Uterus (tissue), 4 donors: ENCODE measurements around the gene COQ8B. TPM values are rescaled to one million over a fixed set of nuclear protein-coding genes. Genes with fewer than 3 reads are reported as not detected.

ENCODE experiments used
- DNase-seq, 2 donors: peaks; one replicate each; pipeline ENCODE4 v3.0.0-alpha.2; 2019 to 2020
- H3K27ac ChIP-seq, 2 donors: fragments of 200-600 bp; sonication (generic); 1 replicate in 1 of 2; 2 replicates in 1 of 2; pipeline ENCODE4 v1.5.1; 2016 to 2018
- H3K27me3 ChIP-seq, 2 donors: fragments of 200-600 bp; sonication (generic); one replicate each; pipeline ENCODE4 v1.5.1; 2018 to 2019; ENCODE audit warnings: control low read depth in 1 of 2
- H3K36me3 ChIP-seq, 2 donors: fragments of 200-600 bp; sonication (generic); one replicate each; pipeline ENCODE4 v1.5.1; 2019; ENCODE audit warnings: control low read depth in 1 of 2
- H3K4me1 ChIP-seq, 2 donors: fragments of 200-600 bp; sonication (generic); one replicate each; pipeline ENCODE4 v1.5.1; 2018 to 2019; ENCODE audit warnings: control low read depth in 1 of 2
- H3K4me3 ChIP-seq, 2 donors: fragments of 200-600 bp; sonication (generic); 1 replicate in 1 of 2; 2 replicates in 1 of 2; pipeline ENCODE4 v1.5.1; 2018 to 2019; ENCODE audit warnings: mild to moderate bottlenecking in 1 of 2
- H3K9me3 ChIP-seq, 2 donors: fragments of 200-600 bp; sonication (generic); one replicate each; pipeline ENCODE4 v1.5.1; 2019; ENCODE audit warnings: control low read depth in 1 of 2
- CTCF ChIP-seq, 4 experiments: fragments of 200-600 bp in 2 of 4; fragments of 450-650 bp in 2 of 4; sonication (generic) in 2 of 4; IDR thresholded peaks; one replicate each; pipeline ENCODE4 v1.5.1; 2016 to 2019; ENCODE audit warnings: antibody characterized with exemption in 4 of 4, mild to moderate bottlenecking in 2 of 4, moderate library complexity in 1 of 4
- POLR2A ChIP-seq, 2 donors: fragments of 450-650 bp; IDR thresholded peaks; one replicate each; pipeline ENCODE4 v1.6.1; 2016; ENCODE audit warnings: antibody characterized with exemption in 2 of 2, mild to moderate bottlenecking in 1 of 2, moderate library complexity in 1 of 2
- intact Hi-C: fragments of 100-400 bp; cut with DNase I; formaldehyde crosslinking; loops from one replicate; pipeline ENCODE4 v1.15.1; 2023; ENCODE audit warnings: low total_unique reads
- total RNA-seq, 4 donors: library from RNA; depleted of rRNA in 3 of 4; stranded (reverse); fragments of >200 nt in 3 of 4; gene quantifications; one replicate each; pipeline versions ENCODE4 v1.1.0 to v1.2.4, GENCODE V29; 2014 to 2023
- donor health status: DM: yes; HTN: yes; CAD: no.

The COQ8B gene
- total RNA-seq, 4 donors from 2014 or later, result 9.7 to 51.8 (median 35.6) TPM

DNA sequence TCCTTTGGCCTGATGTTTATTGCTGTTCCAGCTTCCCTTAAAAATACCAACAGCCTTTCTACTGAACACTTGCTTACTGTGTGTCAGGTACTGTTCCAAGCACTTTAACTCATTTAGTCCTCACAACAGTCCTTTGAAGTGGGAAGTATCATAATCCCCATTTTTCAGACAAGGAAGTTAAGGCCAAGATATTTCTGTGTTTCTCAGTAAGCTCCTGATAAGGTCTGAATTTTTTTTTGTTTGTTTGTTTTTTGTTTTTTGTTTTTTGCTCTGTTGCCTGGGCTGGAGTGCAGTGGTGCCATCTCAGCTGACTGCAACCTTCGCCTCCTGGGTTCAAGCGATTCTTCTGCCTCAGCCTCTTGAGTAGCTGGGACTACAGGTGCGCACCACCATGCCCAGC lies 41.8 kb upstream of the COQ8B start:
- TF ChIP-seq CTCF (IDR thresholded peaks at IDR 0.05), result no peak
- Histone ChIP-seq H3K27ac (no peak overlapping the region), H3K27me3 (no peaks in the 10 kb centered on the region), H3K4me3 (no peak overlapping the region), H3K4me1 (peaks cover 0 to 3% of the 10 kb centered on the region in 2 donors), H3K36me3 (no peaks in the 10 kb centered on the region), H3K9me3 (no peaks in the 10 kb centered on the region)
- intact Hi-C loops, result no loop called here
- no peak for DNase-seq

DNA sequence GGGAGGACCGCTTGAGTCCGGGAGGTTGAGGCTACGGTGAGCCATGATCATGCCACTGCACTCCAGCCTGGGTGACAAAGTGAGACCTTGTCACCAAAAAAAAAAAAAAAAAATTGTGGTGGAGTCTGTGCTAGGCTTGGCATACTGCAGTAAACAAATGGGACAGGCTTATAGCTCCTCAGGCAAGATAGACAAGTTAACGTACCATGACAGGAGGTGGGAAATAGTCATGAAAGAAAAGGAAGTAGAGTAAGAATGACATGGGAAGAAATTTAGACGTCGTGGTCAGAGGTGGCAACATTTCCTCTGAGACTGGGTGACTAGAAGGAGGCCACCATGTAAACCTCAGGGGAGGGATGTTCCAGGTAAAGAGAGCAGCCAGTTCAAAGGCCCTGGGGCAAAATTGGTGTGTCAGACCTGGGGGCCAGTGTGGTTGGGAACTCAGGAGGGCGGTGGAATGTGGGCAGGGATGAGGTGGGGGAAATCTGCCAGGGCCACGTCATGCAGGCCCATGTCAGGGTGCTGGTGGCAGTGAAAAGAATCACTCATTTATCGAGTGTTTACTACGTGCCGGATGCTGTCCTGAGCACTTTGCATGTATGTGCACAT lies 39.9 kb upstream of the COQ8B start:
- intact Hi-C loops, result no loop called here
- no peaks in the 10 kb centered on the region for H3K9me3 ChIP-seq
- peaks cover 0 to 3% of the 10 kb centered on the region in 2 donors for H3K4me1 ChIP-seq
- DNase-seq, result no peak
- TF ChIP-seq POLR2A (IDR thresholded peaks at IDR 0.05) (no peak), CTCF (IDR thresholded peaks at IDR 0.05) (no peak)
- H3K27ac ChIP-seq, result no peak overlapping the region
- H3K4me3 ChIP-seq, result no peak overlapping the region
- H3K27me3 ChIP-seq, result no peaks in the 10 kb centered on the region
- H3K36me3 ChIP-seq, result no peaks in the 10 kb centered on the region

GRCh38 chr19:40755791-40756190 lies 39.1 kb upstream of the COQ8B start:
- Histone ChIP-seq H3K4me1 (peaks cover 0 to 3% of the 10 kb centered on the region in 2 donors), H3K27me3 (no peaks in the 10 kb centered on the region), H3K36me3 (no peaks in the 10 kb centered on the region), H3K27ac (no peak overlapping the region), H3K9me3 (no peaks in the 10 kb centered on the region), H3K4me3 (no peak overlapping the region)
- intact Hi-C loops, result no loop called here
- no peak for DNase-seq
- no peak for TF ChIP-seq POLR2A (IDR thresholded peaks at IDR 0.05)
- TF ChIP-seq CTCF (IDR thresholded peaks at IDR 0.05), result no peak

DNA sequence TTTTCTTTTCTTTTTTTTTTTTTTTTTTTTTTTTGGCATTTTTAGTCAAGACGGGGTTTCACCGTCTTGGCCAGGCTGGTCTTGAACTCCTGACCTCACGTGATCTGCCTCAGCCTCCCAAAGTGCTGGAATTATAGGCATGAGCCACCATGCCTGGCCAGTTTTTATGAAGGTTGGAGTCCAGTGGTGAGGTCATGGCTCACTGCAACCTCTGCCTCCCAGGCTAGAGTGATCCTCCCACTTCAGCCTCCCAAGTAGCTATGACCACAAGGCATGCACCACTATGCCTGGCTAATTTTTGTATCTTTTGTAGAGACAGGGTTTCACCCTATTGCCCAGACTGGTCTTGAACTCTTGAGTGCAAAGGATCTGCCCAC lies 38.5 kb upstream of the COQ8B start:
- Histone ChIP-seq H3K4me1 (peaks cover 0 to 3% of the 10 kb centered on the region in 2 donors), H3K9me3 (no peaks in the 10 kb centered on the region), H3K4me3 (no peak overlapping the region), H3K27me3 (no peaks in the 10 kb centered on the region), H3K27ac (no peak overlapping the region), H3K36me3 (no peaks in the 10 kb centered on the region)
- intact Hi-C loops, result no loop called here
- no peak for TF ChIP-seq POLR2A (IDR thresholded peaks at IDR 0.05)
- no peak for TF ChIP-seq CTCF (IDR thresholded peaks at IDR 0.05)
- no peak for DNase-seq

DNA sequence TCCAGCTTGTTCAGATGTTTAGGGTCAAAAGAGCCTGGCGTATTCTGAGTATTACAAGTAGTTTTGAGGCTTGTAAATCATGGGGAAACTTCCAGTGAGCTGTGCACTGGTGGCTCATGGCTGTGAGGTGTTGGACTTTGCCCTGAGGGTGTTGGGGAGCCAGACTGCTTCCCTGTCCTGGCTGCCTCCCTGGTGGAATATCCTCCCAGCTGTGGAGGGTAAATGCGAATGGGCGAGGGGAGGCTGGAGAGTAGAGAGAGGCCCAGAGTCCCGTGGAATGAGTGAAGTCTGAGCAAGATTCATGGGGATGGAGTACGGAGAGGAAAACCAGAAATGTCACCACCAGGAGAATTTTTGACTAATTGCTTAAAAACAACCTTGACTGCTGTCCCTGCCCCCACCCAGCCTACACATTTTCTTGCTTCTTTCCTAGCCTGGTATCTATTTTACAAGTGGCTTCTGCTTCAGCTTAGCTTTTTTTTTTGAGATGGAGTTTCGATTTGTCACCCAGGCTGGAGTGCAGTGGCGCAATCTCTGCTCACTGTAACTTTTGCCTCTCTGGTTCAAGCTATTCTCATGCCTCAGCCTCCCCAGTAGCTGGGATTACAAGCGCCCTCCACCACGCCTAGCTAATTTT lies 38.0 kb upstream of the COQ8B start:
- Histone ChIP-seq H3K27me3 (no peaks in the 10 kb centered on the region), H3K4me3 (no peak overlapping the region), H3K27ac (no peak overlapping the region), H3K4me1 (peaks cover 0 to 3% of the 10 kb centered on the region in 2 donors), H3K36me3 (no peaks in the 10 kb centered on the region), H3K9me3 (no peaks in the 10 kb centered on the region)
- DNase-seq, result no peak
- intact Hi-C loops, result no loop called here
- no peak for TF ChIP-seq POLR2A (IDR thresholded peaks at IDR 0.05)
- TF ChIP-seq CTCF (IDR thresholded peaks at IDR 0.05), result no peak
